Activated CD4-positive, alpha-beta T cell treated with anti-CD3 and anti-CD28 coated beads for 1 hour (primary cell): ENCODE measurements around the gene CFAP45.
"Not testable (repeated sequence)": the region's sequence is repeated elsewhere in the genome, so short reads cannot be mapped to it uniquely, and the experiment has no call there.

ENCODE experiments used
- DNase-seq: peaks from one replicate; pipeline ENCODE4 v3.0.0-alpha.2; 2020

Gene CFAP45

GRCh38 chr1:159900755-159901360, 893 bp upstream of the CFAP45 start:
- DNase-seq, result no peak

GRCh38 chr1:159899634-159900033, 331 bp downstream of the CFAP45 start:
- not testable (repeated sequence) for DNase-seq

DNA sequence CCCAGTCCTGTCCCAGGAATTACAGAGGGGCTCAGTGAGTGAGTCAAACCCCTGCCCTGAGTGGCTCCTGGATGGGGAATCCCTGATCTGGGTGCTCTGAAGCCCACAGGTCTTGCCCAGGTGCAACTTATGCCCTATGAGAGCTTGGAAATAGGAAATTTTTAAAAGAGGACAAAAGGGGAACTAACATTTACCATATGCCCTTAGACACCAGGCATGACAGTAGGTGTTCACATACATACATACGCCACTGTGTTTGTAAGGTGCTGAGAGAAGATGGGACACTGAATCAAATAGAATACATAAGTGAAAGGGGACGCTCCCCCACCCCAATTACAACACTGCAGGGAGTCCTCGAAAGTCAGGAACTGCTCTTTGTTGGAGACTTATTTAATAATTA, 1.4 kb downstream of the CFAP45 start:
- DNase-seq, result no peak

GRCh38 chr1:159897962-159898361, 2.0 kb downstream of the CFAP45 start:
- no peak for DNase-seq

- no peak for DNase-seq
Measured at GRCh38 chr1:159896546-159896930, 3.4 kb downstream of the CFAP45 start.

DNA sequence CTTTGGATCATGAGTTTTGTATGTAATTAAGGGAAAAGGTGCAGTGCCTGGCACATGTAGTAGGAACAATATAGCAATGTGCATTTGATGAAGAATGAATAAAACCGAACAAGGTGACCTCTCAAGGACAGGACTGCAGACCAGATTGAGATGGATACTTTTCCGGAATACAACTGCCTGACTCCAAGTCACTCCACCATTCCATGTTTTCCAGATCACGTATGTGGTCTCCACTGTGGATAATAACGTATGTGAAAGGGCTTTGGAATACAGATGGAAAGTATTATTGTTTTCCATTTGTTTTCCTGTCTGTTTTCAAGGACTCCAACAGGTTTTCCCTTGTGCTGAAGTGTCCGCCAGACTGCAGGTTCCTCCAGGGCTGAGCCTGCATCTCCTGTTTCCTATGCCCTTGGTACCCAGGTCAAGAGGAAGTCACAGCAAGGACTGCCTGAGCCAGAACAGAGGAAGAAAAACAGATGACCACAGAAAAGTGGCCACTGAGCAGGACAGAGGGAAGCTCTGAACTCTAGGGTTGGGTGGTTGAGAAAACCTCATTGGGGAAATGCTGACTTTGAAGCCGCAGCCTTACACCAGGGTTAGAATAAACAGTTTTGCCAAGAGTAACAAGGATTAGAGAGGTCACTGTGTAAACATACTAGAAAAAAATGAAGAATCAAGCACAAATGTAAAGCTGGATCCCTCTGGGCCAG, 4.0 kb downstream of the CFAP45 start:
- no peak for DNase-seq

DNA sequence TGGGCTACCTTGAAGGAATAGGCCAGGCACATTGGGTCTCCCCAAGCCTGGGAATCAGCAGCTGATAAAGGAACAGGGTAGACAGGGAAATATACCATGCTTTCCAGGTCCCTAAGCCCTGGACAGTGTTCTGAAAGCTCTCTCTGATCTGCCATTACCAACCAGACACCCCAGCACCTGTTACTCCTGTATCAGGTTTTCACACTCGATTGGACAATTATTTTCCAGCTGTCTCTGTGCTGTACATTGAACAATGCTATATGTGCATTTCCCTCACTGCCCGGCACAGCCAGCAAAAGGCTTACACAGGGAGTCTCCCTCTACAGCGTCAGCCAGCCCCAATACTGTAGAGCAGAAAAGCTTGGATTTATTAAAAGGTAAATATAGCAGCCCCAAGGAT, 4.7 kb downstream of the CFAP45 start:
- DNase-seq, result no peak

GRCh38 chr1:159892944-159893343, 7.0 kb downstream of the CFAP45 start:
- no peak for DNase-seq

DNA sequence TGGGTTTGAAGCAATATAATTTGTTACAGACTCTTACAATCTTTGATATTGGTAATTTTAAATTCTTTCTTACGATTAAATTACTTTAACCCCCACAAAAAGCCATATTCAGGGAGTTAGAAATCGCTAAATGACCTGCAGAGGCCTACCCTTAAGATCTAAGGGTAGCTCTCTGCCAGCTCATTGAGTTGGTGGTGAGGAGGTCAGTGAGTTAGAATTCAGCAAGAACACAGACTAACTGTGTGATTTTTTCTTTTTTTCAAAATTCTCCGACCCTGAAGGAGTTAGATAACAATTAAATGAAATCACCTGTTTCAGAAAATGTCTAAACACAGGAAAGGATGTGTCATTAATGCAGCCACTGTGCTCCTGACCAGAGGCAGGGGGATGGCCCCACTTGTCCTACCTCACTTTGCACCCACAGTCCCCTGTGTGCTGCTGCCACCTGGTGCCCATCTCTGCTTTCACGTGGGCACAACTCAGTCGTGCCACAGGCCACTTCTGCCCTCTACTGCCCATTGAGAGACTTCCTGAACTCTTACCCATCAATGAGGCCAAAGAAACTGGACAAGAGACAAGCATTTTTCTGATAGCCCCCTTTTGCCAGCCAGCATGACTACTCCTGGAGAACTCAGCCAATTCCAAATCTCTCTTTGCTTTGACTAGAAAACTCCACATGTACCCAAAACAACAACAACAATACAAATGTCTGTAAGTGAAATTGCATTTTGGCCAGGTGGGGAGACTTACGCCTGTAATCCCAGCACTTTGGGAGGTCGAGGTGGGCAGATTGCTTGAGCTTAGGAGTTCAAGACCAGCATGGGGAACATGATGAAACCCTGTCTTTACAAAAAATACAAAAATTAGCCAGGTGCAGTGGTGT, 8.4 kb downstream of the CFAP45 start:
- DNase-seq, result peak; percentile 66

- DNase-seq, result no peak
Measured at GRCh38 chr1:159890390-159890789, 9.6 kb downstream of the CFAP45 start.

GRCh38 chr1:159889821-159890252, 10.1 kb downstream of the CFAP45 start:
- no peak for DNase-seq

DNA sequence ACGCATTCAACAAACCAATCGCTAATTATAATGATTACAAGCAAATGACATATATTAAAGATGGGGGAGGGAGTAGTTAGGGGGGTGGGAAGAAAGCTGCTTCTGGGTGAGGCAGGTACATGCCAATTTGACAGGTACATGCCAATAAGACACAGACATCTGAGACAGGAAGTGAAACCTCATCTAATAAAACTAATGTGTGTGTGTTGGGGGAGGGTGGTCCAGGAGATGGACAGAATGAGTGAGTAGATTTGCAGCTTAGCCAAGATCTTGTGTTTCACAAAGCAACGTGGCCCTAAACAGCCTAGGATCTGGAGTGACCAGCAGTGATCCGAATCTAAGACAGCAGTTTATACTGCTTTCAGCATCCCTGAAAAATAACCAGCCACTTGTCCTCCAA, 10.8 kb downstream of the CFAP45 start:
- no peak for DNase-seq

GRCh38 chr1:159884296-159884695, 15.7 kb downstream of the CFAP45 start:
- no peak for DNase-seq

DNA sequence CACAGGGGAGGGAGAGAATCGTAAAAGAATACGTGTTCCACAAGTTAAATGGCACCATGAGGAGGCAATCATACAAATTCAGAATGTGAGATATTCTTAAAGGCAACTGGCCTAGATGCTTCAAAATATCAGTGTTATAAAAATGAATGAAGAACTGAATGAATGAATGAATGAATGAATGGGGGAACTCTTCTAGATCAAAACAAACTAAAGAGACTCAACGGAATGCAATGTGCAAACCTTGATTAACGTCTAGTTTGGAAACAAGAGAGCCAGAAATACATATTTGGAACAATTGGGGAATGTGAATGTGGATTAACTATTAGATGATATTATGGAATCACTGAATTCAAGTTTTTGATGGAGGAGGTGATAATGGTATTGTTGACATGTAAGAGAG, 16.8 kb downstream of the CFAP45 start:
- DNase-seq, result no peak

DNA sequence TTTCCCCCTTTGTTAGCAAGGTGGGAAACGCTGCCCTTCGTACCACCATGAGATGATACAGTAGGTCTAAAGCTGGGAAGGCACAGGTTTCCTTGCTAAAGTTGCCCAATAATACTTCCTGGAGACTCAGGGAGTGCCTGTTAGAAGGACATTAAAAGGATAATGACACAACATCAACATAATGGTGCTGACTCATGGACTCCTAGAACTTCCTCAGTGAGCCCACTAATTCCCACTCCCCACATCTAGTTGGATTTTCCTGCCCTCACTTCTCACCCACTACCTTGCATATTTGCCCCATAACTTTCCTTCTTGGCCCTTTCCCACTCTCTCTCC, 17.5 kb downstream of the CFAP45 start:
- no peak for DNase-seq

DNA sequence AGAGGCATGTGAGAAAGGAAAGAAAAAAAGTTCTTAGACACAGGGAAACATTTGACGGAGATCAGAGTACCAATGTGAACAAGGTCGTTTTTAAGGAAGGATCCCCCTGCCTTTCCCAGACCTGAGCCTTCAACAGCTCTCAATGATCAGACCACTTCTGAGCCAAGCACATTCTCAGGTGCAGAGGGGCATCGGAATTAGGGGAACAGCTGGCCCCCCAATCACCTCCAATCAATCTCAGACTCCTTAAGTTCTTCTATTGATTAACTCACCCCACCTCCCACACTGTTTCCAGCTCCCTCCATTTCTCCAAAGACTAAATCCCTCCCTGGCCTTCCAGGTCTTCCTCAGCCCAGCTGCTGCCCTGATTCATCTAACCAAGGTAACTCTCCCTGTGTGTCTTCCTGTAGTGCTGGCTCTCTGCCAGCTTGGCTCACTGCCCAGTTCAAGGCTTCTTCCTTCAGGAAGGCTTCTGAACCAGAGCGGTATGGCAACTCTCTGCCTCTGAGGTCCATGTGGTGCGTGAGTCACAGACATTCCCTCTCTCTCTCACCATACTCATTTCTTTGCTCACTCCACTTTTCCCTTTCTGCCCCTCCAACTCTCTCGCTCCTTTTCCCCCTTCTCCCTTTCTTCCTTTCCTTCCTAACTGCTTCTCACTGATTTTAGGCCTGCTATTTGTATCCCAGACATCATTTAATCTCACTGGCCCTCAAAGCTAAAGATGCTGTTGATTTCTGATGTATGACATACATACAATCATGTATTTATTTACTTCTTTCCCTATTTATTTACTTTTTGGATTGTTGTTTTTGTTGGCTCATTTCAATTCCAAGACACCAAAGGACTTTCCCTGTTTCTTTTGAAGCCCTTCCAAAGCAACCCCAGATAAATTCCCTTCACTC, 18.1 kb downstream of the CFAP45 start:
- DNase-seq, result no peak

GRCh38 chr1:159880430-159880829, 19.5 kb downstream of the CFAP45 start:
- no peak for DNase-seq

DNA sequence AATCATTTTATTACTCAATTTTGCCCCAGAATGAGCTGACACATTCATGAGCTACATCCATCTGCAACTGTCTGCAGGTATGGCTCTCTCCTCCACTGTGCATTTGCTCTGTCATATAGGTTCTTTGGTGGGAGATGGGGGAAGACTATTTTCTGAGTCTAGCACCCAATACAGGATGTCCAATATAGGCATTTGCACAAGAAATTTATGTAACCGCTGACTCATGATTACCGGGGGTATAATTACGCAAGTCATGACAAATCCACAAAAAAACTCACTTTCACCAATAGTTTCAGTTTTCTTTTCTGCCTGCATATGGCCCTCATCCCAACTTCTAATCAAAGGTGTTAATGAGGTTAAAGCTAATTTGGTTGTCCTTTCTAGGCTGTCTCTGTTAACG, 20.0 kb downstream of the CFAP45 start:
- no peak for DNase-seq

- DNase-seq, result no peak
Measured at GRCh38 chr1:159879136-159879535, 20.8 kb downstream of the CFAP45 start.

DNA sequence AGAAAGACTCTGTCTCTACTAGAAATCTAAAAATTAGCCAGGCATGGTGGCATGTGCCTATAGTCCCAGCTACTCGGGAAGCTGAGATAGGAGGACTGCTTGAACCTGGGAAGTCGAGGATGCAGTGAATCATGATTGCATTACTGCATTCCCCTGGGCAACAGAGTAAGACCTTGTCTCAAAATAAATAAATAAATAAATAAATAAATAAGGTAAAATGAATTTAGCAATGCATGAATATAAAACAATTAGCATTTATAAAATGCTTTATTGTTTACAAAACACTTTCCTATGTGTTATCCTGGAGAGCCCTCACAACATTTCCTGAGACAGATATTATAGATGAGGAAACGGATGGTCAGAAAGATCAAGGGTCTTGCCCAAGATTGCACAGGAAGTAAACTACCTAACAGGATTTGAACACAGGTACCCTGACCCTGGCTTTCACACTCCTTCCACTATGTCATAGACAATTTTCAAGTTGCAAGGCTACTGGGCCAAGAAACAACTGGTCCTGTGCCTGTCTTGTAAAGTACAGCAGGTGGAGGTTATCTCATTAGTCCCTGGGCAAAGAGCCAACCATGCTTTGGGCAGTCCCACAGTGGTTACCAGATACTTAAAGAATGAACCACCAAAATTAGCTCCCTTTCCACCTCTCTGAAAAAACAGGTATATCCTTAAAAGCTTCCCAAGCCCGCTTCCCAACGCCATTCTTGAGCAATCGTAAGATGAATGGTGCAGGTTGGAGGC, 22.1 kb downstream of the CFAP45 start:
- DNase-seq, result no peak

- no peak for DNase-seq
Measured at GRCh38 chr1:159873530-159874143, 26.3 kb downstream of the CFAP45 start.

GRCh38 chr1:159872891-159873290, 27.1 kb downstream of the CFAP45 start:
- DNase-seq, result no peak
